Osteocyte (in vitro differentiated cells): ENCODE results near the gene LTB4R. TPM values are rescaled to one million over a fixed set of nuclear protein-coding genes. Genes with fewer than 3 reads are reported as not detected.

Experiments
- DNase-seq: peaks from one replicate; pipeline ENCODE4 v3.0.0; 2021; ENCODE audit warnings: mixed read lengths; ENCODE audit not compliant: unreplicated experiment; ENCODE audit errors: extremely low spot score
- H3K27ac Mint-ChIP-seq: one replicate; pipeline ENCODE4 v1.8.0; 2021; ENCODE audit warnings: mild to moderate bottlenecking, mixed read lengths; ENCODE audit not compliant: unreplicated experiment
- H3K27me3 Mint-ChIP-seq: one replicate; pipeline ENCODE4 v1.8.0; 2021; ENCODE audit warnings: mixed read lengths; ENCODE audit not compliant: unreplicated experiment
- H3K36me3 Mint-ChIP-seq: one replicate; pipeline ENCODE4 v1.8.0; 2021; ENCODE audit warnings: mixed read lengths; ENCODE audit not compliant: unreplicated experiment
- H3K4me1 Mint-ChIP-seq: one replicate; pipeline ENCODE4 v1.8.0; 2021; ENCODE audit warnings: mixed read lengths; ENCODE audit not compliant: unreplicated experiment
- H3K4me3 Mint-ChIP-seq: one replicate; pipeline ENCODE4 v1.8.0; 2021; ENCODE audit warnings: mild to moderate bottlenecking, moderate library complexity, mixed read lengths; ENCODE audit not compliant: unreplicated experiment
- H3K9me3 Mint-ChIP-seq: one replicate; pipeline ENCODE4 v1.8.0; 2021; ENCODE audit warnings: mixed read lengths; ENCODE audit not compliant: unreplicated experiment
- total RNA-seq: library from RNA; stranded (reverse); gene quantifications from 2 replicates; pipeline ENCODE4 v1.2.1, GENCODE V29; 2021
- TF ChIP-seq, protein P1 (sequence below): fragments of 200-600 bp; sonication (generic); IDR thresholded peaks from 2 replicates; pipeline ENCODE4 v1.5.0; 2021; ENCODE audit warnings: antibody characterized with exemption, mild to moderate bottlenecking, moderate library complexity

The LTB4R gene
- total RNA-seq, 1 donor from 2014 or later, result 11.3 TPM

DNA sequence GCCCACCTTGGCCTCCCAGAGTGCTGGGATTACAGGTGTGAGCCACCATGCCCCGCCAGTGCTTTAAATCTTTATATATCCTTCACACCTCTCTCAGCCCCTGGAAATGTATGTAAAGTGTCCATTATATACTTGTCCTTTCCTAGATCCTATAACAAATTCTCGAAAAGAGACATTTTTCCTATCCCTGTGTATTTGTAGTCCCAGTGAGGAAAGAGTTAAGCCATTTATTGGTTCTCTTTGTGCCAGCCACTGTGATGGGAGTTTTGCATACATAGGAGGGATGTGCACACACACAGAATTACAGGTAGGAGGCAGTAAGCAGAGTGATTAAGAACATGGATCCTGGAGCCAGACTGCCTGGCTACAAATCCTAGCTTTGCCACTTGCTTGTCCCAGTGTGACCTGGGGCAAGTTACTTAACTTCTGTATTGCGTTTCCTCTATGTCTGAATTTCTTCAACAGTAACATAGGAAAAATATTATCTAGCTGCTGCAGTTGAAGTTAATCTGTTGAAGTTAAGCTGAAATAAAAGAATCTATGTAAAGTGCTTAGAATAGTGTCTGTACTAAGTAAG lies 37.8 kb upstream of the LTB4R start:
- DNase-seq, result no peak
- no peak overlapping the region for H3K4me3 Mint-ChIP-seq
- no peaks in the 10 kb centered on the region for H3K27me3 Mint-ChIP-seq
- TF ChIP-seq, protein P1, sequence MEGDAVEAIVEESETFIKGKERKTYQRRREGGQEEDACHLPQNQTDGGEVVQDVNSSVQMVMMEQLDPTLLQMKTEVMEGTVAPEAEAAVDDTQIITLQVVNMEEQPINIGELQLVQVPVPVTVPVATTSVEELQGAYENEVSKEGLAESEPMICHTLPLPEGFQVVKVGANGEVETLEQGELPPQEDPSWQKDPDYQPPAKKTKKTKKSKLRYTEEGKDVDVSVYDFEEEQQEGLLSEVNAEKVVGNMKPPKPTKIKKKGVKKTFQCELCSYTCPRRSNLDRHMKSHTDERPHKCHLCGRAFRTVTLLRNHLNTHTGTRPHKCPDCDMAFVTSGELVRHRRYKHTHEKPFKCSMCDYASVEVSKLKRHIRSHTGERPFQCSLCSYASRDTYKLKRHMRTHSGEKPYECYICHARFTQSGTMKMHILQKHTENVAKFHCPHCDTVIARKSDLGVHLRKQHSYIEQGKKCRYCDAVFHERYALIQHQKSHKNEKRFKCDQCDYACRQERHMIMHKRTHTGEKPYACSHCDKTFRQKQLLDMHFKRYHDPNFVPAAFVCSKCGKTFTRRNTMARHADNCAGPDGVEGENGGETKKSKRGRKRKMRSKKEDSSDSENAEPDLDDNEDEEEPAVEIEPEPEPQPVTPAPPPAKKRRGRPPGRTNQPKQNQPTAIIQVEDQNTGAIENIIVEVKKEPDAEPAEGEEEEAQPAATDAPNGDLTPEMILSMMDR, result no peak
- no peaks in the 10 kb centered on the region for H3K36me3 Mint-ChIP-seq
- peaks cover 14% of the 10 kb centered on the region for H3K4me1 Mint-ChIP-seq
- no peaks in the 10 kb centered on the region for H3K9me3 Mint-ChIP-seq
- no peak overlapping the region for H3K27ac Mint-ChIP-seq

DNA sequence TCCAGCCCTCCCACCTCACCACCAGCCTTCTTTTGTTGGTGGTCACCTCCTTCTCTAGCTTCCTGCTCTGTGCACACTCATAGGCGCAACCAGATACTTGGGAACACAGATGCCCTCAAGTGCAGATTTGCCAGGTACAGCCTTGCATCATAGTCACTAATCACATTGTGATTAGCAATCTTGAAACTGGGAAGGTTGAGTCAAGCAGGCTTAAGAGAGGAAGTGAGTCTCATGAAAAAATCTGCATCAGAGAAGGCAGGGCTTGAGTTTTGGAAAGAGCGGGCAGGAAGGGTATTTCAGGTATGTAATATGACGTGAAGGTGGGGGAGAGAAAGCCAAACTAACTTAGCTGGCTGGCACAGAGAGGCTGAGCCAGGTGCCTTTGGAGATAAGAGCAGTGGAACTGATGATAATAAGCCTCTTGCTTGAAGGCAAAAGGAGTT lies 37.2 kb upstream of the LTB4R start:
- Mint-ChIP-seq H3K4me1 (peaks cover 14% of the 10 kb centered on the region), H3K36me3 (no peaks in the 10 kb centered on the region), H3K9me3 (no peaks in the 10 kb centered on the region), H3K27me3 (no peaks in the 10 kb centered on the region), H3K27ac (no peak overlapping the region), H3K4me3 (no peak overlapping the region)
- no peak for DNase-seq
- TF ChIP-seq, protein P1, result no peak

DNA sequence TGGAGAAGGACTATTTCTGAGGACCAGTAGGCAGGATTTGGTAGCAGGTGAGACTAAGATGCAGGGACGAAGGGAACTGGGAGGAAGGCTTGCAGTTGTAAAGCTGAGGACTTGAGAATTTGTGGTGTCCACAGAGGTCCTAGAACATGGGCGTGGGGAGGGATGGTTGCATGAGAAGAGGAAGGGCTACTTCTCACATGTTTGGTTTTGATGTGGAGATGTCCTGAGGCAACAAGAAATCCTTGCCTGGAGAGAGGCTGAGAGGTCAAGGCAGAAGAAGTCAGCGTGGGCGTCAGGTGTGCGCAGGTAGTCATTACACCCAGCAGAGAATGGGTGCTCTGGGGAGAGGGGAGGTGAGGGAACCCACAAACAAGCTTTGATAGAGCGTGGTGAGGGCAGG lies 34.2 kb upstream of the LTB4R start:
- TF ChIP-seq, protein P1, result no peak
- H3K27me3 Mint-ChIP-seq, result no peaks in the 10 kb centered on the region
- H3K9me3 Mint-ChIP-seq, result no peaks in the 10 kb centered on the region
- no peak overlapping the region for H3K27ac Mint-ChIP-seq
- peaks cover 7% of the 10 kb centered on the region for H3K4me1 Mint-ChIP-seq
- H3K36me3 Mint-ChIP-seq, result no peaks in the 10 kb centered on the region
- H3K4me3 Mint-ChIP-seq, result no peak overlapping the region
- DNase-seq, result no peak

DNA sequence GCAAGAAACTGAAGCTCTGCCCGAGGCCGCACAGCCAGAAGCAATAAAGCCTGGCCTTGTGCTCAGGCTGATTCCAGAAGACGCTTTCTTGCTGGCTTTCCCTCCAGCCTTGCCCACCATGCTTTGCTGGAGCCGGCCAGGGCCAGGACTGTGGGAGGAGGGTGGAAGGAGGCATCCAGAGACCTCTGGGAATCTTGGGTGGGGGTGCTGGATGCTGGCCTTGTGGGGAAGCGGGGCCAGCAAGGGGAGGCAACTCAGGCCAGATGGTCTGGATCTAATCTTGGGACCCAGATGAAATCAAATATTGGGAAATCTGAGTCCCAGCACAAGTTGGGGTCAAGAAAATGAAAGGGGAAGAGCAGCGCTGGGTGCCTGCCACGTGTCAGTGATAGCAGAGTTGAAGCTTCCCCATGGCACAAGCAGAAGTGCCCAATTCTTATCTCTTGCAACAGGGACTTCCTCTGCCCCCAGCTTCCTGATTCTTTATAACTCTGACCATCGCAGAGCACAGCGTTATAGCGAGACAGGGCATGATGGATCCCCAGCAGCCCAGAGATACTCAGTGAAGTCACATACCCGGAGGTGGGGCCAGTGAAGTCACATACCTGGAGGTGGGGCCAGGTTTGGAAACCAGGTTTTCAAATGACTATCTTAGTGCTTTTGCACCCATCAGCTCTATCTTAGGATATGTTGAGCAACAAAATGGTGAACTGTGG lies 33.5 kb upstream of the LTB4R start:
- TF ChIP-seq, protein P1, result no peak
- H3K27ac Mint-ChIP-seq, result no peak overlapping the region

DNA sequence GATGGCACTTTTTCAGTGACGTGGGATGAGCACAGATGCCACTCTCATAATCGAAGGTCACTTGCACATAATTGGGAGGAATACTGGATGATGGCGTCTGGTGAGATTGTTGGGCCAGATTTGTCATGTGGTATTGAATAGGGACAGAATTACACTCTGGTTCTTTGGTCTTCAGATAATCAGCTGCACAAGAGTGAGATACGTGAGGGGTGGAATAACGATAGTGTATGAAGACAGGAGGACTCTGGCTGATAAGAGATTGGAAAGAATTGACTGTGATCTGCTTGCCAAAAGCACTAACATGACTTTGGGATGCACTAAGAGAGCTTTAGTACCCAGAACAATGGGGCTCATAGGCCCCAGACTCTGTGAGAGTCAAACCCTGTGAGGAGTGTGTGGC lies 32.9 kb upstream of the LTB4R start:
- DNase-seq, result no peak
- no peak overlapping the region for H3K4me3 Mint-ChIP-seq
- no peaks in the 10 kb centered on the region for H3K9me3 Mint-ChIP-seq
- H3K27ac Mint-ChIP-seq, result no peak overlapping the region
- H3K4me1 Mint-ChIP-seq, result peaks cover 5% of the 10 kb centered on the region
- H3K36me3 Mint-ChIP-seq, result no peaks in the 10 kb centered on the region
- TF ChIP-seq, protein P1, result no peak
- H3K27me3 Mint-ChIP-seq, result no peaks in the 10 kb centered on the region

More for the DNA sequence above, 33.5 kb upstream of the LTB4R start:
- peaks cover under 1% of the 10 kb centered on the region for H3K4me1 Mint-ChIP-seq
- H3K4me3 Mint-ChIP-seq, result no peak overlapping the region
- no peaks in the 10 kb centered on the region for H3K36me3 Mint-ChIP-seq
- H3K27me3 Mint-ChIP-seq, result no peaks in the 10 kb centered on the region
- no peak for DNase-seq
- no peaks in the 10 kb centered on the region for H3K9me3 Mint-ChIP-seq
